ENCODE data around the gene TRAK1.
"Not testable (repeated sequence)": the region's sequence is repeated elsewhere in the genome, so short reads cannot be mapped to it uniquely, and the experiment has no call there.

The TRAK1 gene, protein sequence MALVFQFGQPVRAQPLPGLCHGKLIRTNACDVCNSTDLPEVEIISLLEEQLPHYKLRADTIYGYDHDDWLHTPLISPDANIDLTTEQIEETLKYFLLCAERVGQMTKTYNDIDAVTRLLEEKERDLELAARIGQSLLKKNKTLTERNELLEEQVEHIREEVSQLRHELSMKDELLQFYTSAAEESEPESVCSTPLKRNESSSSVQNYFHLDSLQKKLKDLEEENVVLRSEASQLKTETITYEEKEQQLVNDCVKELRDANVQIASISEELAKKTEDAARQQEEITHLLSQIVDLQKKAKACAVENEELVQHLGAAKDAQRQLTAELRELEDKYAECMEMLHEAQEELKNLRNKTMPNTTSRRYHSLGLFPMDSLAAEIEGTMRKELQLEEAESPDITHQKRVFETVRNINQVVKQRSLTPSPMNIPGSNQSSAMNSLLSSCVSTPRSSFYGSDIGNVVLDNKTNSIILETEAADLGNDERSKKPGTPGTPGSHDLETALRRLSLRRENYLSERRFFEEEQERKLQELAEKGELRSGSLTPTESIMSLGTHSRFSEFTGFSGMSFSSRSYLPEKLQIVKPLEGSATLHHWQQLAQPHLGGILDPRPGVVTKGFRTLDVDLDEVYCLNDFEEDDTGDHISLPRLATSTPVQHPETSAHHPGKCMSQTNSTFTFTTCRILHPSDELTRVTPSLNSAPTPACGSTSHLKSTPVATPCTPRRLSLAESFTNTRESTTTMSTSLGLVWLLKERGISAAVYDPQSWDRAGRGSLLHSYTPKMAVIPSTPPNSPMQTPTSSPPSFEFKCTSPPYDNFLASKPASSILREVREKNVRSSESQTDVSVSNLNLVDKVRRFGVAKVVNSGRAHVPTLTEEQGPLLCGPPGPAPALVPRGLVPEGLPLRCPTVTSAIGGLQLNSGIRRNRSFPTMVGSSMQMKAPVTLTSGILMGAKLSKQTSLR

GRCh38 chr3:42090973-42091731 lies at the start of gene TRAK1:
TSS of gene TRAK1 (plus strand) at chr3:42091357. CDS start at chr3:42091470, 113 bp downstream.
- peak; percentile 68 for DNase-seq

- no peak for DNase-seq
Measured at GRCh38 chr3:42042747-42043098, 48.4 kb upstream of the TRAK1 start.

DNA sequence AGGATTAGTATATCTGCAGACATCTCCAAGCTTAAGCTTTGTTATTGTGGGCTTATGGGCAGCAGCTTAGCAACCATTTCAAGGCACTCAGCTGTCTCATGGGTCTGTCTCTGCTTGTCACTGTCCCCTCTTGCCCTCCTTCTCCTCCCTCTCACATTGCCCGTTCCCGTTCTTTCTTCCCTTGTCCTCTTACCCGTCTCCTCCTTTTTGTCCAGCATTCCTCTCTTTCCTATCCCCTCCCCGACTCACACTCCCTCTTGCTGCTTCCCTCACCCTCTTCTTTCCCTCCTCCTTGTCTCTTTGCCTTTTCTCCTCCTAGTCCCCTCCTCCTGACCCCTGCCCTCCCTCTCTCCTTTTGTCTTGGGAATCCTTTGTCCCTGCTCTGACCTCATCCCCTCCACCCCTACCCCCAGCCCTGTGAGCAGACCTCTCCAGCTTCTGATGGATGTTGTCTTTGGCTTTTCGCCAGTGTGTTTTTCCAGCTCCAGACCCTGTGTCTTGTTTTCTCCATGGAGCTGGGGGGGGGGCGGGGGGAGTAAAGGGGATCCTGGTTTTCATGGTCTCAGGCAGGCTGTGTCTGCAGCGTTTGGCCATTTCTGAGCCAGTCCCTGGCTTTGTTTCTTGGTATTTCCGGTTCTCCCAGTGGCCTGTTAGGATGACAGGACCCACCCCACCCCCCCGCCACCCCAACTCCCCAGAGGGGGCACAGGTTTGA lies 47.9 kb upstream of the TRAK1 start:
- DNase-seq = no peak

DNA sequence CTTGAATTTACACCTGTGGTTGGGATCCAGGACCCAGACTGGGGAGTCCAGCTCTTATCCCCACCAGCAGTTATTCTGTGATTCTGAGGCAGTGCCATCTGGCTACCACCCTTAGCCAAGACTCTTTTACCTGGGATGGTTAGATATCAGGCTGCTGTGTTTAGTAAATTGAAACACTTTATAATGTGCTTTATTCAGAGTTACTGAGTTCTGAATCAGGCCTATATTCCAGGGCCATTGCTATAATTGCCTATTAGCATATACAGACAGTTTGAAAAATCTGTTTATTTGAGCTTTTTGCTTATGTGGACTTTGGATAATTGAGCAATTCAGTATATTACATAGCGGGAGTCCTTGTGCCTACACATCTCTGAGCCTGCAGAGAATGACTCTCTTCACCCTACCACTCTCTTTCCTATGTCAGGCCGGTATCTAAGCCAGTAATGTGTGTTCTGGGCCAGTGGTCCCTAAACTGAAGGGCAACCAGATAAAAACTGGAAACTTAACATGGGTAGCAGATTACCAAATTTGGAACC lies 45.4 kb upstream of the TRAK1 start:
- no peak for DNase-seq

- DNase-seq = not testable (repeated sequence)
Measured at GRCh38 chr3:42048526-42048925, 42.6 kb upstream of the TRAK1 start.

- DNase-seq = no peak
Measured at GRCh38 chr3:42050126-42050525, 41.0 kb upstream of the TRAK1 start.

DNA sequence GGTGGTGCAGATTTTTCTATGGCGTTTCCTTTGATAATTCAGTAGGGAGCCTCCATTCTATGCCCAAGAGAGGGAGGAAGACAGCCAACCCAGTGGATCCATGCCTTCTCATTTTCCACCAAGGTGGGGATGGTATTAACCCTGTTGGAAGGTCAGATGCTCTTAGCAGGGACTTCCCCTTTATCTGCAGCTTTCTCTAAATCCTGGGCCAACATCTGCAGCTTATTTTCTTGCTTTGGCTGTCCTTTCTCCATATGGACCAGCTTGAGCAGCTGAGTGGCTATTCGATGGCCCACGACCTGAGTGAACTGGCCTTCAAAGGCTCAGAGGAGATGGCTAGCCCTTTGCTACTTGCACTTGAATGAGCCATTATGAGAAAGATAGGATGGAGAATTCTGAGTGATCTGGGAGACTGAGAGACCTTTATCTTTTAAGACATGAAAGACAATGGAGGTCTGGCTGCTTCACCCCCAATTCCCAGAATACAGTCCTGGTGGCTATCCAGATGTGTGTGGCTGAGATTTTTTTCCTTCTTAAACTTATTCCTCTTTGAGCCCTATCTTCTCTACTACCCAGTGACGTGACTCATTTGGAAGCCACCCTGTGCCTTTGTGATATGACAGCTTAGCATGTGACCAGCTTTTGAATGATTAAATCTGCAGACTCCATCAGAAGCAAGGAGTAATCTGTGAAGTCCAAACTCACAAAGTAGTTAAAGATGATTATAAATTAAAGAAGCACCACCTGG lies 39.6 kb upstream of the TRAK1 start:
- DNase-seq = no peak

DNA sequence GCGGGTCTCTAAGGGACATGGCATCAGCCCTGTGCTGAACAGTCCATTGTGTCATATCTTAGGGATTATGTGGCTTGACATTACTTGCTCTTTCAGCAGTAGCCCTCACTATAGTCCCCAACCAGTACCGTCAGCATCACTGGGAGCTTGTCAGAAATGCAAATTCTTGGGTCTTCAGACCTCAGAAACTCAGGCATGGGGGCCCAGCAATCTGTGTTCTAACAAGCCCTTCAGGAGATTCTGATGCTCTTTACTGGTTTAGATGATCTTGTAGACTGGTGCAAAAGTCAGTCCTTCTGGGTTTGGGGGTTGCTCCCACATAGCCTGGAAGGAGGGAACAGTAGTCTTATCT lies 39.0 kb upstream of the TRAK1 start:
- no peak for DNase-seq

DNA sequence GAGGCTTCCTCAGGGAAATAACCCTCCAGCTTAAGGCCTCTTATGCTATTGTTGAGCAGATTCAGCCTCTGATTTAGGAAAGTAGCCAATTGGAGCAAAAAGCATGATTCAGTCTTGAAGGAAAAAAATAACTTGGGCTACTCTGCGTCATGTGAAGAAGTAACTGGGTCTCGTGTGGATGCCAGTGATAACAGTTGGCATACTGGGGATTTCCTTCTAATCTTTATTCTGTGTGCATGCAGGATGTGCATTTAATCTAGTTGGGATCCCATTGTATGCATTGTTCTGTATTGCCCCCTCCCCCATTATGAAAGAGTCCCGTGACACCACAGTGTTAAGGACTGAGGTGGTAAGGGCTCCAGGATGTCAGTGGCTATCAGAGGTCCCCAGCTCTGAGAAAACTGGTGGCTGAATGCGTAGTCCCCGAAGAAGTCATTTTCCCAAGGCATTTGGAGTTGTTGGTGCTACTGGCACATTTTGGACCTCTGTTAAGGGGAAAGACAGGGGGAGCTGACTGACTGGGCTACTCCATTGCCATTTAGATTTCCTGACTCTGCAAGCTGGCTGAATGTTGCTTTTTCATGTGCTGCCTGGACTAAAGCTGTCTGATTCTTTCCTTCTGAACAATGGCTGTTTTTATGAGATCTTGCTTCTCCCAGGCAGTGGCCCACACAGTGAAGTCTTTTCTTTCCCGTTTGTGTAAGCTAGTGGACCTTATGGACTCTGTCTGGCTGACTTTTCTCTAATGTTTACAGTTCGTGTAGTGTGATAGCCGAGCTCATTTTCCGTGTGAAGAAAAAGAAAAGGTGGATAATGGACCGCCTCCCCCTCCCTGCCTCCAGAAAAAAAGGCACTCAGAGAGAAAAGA lies 38.4 kb upstream of the TRAK1 start:
- peak; percentile 88 for DNase-seq

GRCh38 chr3:42053476-42053875 lies 37.7 kb upstream of the TRAK1 start:
- DNase-seq = peak; percentile 41

- no peak for DNase-seq
Measured at GRCh38 chr3:42055291-42055690, 35.9 kb upstream of the TRAK1 start.

DNA sequence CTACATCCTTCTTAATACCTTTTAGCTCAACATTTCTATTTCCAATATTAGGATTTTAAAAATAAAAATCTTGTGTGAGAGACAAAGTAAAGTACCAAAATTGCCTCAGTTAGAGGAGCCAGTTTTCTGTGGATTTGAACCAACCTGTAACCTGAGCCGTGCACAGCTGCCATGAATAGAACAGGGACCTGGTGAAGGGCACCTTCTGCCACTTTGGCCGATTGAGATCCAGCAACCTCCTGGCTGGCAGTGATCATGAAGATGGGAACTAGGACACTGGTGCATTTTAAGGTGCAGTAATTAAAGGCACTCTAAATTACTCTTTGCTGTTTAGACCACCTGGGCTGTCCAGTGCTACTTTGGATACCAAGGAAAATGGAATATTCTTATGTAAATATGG lies 34.3 kb upstream of the TRAK1 start:
- DNase-seq = no peak

- DNase-seq = no peak
Measured at GRCh38 chr3:42057561-42058211, 33.5 kb upstream of the TRAK1 start.

GRCh38 chr3:42061025-42061712 lies 30.0 kb upstream of the TRAK1 start:
- DNase-seq = no peak

DNA sequence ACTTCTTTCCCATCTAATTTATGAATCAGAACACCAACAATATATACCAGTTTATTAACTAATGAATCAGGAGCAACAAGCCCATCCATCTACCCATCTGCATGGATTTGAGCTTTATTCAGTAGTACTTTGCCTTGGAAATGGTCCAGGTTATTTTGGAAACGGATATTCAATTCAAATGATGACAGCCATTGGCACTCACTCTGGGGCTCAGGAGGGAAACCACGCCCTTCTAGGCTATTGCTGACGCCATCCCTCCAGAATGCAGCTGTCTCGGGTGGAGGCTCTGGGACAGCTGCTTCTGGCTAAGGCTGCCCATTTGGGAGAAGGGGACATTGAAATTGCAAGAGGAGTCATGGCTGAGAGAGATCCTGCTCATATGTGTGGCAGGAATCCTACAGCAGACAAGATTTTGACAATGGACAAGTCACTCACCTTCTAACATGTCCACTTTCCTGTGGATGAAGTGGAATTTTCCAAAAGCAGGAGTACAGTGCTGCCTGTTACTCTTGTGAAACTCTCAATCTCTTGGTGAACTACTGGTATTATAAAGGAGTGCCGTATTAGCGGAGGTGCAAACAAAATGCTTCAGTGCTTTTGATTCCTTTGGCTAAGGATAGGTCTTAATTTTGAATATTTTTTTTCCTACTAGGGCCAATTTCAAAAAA lies 29.3 kb upstream of the TRAK1 start:
- no peak for DNase-seq

GRCh38 chr3:42062464-42062863 lies 28.7 kb upstream of the TRAK1 start:
- no peak for DNase-seq

DNA sequence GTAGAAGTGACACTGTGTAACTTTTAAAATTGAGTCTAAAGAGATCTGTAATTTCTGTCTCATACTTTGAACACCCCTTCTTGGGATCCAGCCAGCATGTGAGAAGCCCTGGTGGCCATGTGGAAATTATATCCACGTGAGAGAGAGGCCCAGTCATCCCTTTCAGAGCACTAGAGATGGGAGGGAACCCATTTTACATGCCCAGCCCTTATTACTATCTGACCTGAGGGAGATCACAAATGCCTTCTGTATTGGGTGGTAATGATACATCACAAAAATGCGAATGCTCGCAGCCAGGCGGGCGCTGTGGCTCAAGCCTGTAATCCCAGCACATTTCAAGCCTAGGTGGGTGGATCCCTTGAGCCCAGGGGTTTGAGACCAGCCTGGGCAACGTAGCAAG lies 27.3 kb upstream of the TRAK1 start:
- no peak for DNase-seq

- no peak for DNase-seq
Measured at GRCh38 chr3:42066516-42067181, 24.5 kb upstream of the TRAK1 start.

Data from midbrain (tissue), 1 donor.